Measurements from ENCODE around the gene KLHL6. TPM values are rescaled to one million over a fixed set of nuclear protein-coding genes. Genes with fewer than 3 reads are reported as not detected.

The KLHL6 gene
- total and polyA plus RNA-seq, 4 donors = 0.42 to 3.8 (median 1.0) TPM

DNA sequence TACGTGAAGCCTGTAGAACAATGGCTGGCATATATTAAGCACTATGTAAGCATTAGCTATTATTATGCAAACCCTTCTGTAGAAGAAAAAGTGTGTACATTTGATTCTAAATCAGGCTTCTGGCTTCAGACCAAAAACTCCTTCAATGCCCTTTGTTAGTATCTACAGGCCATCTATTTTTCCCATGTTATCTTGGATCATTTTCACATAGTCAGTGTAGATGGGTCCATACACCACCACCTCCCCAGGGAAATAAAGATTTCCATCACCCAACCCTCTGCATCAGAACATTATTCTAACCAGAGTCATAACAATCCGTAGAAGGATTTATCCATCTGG is 8.0 kb upstream of the KLHL6 start:
- Histone ChIP-seq H3K27ac (ENCODE audit: low read depth in 1 of 2, low read length in 2 of 2) (no peak overlapping the region), H3K36me3 (ENCODE audit: control insufficient read depth in 4 of 4, insufficient read depth in 3 of 4, low read depth in 1 of 4, low read length in 3 of 4) (no peaks in the 10 kb centered on the region), H3K27me3 (ENCODE audit: control insufficient read depth in 4 of 4, insufficient read depth in 4 of 4, low read length in 3 of 4) (no peaks in the 10 kb centered on the region), H3K9me3 (ENCODE audit: control insufficient read depth in 4 of 4, low read length in 3 of 4) (no peaks in the 10 kb centered on the region), H3K9ac (ENCODE audit: low read depth in 1 of 2, low read length in 2 of 2) (no peak overlapping the region), H3K4me1 (ENCODE audit: control insufficient read depth in 4 of 4, insufficient read depth in 4 of 4, low read length in 3 of 4) (peaks cover 0 to 3% (median 0%) of the 10 kb centered on the region in 4 donors), H3K4me3 (ENCODE audit: low read depth in 1 of 3, low read length in 3 of 3) (no peak overlapping the region)
- TF ChIP-seq YY1 (IDR thresholded peaks at IDR 0.05) (no peak), RXRA (IDR thresholded peaks at IDR 0.05) (no peak)
- DNase-seq (ENCODE audit: low spot score) = no peak
- 97% methylated on average over 2 of the region's 2 CpGs for WGBS

GRCh38 chr3:183560607-183561006 is 5.1 kb upstream of the KLHL6 start:
- no peaks in the 10 kb centered on the region for H3K27me3 ChIP-seq (ENCODE audit: control insufficient read depth in 4 of 4, insufficient read depth in 4 of 4, low read length in 3 of 4)
- H3K9me3 ChIP-seq (ENCODE audit: control insufficient read depth in 4 of 4, low read length in 3 of 4) = no peaks in the 10 kb centered on the region
- TF ChIP-seq, protein P1, sequence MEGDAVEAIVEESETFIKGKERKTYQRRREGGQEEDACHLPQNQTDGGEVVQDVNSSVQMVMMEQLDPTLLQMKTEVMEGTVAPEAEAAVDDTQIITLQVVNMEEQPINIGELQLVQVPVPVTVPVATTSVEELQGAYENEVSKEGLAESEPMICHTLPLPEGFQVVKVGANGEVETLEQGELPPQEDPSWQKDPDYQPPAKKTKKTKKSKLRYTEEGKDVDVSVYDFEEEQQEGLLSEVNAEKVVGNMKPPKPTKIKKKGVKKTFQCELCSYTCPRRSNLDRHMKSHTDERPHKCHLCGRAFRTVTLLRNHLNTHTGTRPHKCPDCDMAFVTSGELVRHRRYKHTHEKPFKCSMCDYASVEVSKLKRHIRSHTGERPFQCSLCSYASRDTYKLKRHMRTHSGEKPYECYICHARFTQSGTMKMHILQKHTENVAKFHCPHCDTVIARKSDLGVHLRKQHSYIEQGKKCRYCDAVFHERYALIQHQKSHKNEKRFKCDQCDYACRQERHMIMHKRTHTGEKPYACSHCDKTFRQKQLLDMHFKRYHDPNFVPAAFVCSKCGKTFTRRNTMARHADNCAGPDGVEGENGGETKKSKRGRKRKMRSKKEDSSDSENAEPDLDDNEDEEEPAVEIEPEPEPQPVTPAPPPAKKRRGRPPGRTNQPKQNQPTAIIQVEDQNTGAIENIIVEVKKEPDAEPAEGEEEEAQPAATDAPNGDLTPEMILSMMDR (IDR thresholded peaks at IDR 0.05; ENCODE audit: low read depth, low read length, missing input control) = peak; percentile 52
- TF ChIP-seq, protein P2, sequence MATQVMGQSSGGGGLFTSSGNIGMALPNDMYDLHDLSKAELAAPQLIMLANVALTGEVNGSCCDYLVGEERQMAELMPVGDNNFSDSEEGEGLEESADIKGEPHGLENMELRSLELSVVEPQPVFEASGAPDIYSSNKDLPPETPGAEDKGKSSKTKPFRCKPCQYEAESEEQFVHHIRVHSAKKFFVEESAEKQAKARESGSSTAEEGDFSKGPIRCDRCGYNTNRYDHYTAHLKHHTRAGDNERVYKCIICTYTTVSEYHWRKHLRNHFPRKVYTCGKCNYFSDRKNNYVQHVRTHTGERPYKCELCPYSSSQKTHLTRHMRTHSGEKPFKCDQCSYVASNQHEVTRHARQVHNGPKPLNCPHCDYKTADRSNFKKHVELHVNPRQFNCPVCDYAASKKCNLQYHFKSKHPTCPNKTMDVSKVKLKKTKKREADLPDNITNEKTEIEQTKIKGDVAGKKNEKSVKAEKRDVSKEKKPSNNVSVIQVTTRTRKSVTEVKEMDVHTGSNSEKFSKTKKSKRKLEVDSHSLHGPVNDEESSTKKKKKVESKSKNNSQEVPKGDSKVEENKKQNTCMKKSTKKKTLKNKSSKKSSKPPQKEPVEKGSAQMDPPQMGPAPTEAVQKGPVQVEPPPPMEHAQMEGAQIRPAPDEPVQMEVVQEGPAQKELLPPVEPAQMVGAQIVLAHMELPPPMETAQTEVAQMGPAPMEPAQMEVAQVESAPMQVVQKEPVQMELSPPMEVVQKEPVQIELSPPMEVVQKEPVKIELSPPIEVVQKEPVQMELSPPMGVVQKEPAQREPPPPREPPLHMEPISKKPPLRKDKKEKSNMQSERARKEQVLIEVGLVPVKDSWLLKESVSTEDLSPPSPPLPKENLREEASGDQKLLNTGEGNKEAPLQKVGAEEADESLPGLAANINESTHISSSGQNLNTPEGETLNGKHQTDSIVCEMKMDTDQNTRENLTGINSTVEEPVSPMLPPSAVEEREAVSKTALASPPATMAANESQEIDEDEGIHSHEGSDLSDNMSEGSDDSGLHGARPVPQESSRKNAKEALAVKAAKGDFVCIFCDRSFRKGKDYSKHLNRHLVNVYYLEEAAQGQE (IDR thresholded peaks at IDR 0.05) = no peak
- no peak for TF ChIP-seq FOXA1 (IDR thresholded peaks at IDR 0.05)
- TF ChIP-seq EGR1 (IDR thresholded peaks at IDR 0.05; ENCODE audit: low read depth in 2 of 2) = no peak
- TF ChIP-seq RAD21 (IDR thresholded peaks at IDR 0.05) = peak; percentile 86 to 92
- TF ChIP-seq GABPA (IDR thresholded peaks at IDR 0.05 in 1 of 2, conservative IDR thresholded peaks at IDR 0.05 in 1 of 2) = no peak
- no peak for TF ChIP-seq SP1 (IDR thresholded peaks at IDR 0.05)
- no peak for TF ChIP-seq YY1 (IDR thresholded peaks at IDR 0.05)
- TF ChIP-seq, protein P3, sequence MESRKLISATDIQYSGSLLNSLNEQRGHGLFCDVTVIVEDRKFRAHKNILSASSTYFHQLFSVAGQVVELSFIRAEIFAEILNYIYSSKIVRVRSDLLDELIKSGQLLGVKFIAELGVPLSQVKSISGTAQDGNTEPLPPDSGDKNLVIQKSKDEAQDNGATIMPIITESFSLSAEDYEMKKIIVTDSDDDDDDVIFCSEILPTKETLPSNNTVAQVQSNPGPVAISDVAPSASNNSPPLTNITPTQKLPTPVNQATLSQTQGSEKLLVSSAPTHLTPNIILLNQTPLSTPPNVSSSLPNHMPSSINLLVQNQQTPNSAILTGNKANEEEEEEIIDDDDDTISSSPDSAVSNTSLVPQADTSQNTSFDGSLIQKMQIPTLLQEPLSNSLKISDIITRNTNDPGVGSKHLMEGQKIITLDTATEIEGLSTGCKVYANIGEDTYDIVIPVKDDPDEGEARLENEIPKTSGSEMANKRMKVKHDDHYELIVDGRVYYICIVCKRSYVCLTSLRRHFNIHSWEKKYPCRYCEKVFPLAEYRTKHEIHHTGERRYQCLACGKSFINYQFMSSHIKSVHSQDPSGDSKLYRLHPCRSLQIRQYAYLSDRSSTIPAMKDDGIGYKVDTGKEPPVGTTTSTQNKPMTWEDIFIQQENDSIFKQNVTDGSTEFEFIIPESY (IDR thresholded peaks at IDR 0.05) = no peak
- 86% methylated on average over 9 of the region's 9 CpGs for WGBS
- no peak for DNase-seq (ENCODE audit: low spot score)
- H3K4me1 ChIP-seq (ENCODE audit: control insufficient read depth in 4 of 4, insufficient read depth in 4 of 4, low read length in 3 of 4) = peaks cover 0 to 3% (median 0%) of the 10 kb centered on the region in 4 donors
- H3K27ac ChIP-seq (ENCODE audit: low read depth in 1 of 2, low read length in 2 of 2) = no peak overlapping the region
- no peak overlapping the region for H3K9ac ChIP-seq (ENCODE audit: low read depth in 1 of 2, low read length in 2 of 2)
- H3K36me3 ChIP-seq (ENCODE audit: control insufficient read depth in 4 of 4, insufficient read depth in 3 of 4, low read depth in 1 of 4, low read length in 3 of 4) = no peaks in the 10 kb centered on the region
- no peak overlapping the region for H3K4me3 ChIP-seq (ENCODE audit: low read depth in 1 of 3, low read length in 3 of 3)

DNA sequence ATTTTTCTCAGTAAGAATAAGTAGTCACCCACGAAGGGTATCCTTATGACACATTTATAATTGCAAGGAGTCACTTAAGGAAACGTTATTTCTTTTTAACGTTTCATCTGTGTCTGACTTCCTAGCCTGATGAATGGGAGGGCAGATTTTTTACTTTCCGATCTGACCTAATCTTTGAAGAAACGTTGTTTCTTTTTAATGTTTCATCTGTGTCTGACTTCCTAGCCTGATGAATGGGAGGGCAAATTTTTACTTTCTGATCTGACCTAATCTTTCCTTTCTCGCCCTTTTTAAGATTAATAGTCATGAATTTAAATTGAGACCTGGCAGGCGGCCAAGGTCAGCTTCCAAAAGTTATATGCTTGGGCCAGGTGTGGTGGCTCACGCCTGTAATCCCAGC is 3.0 kb upstream of the KLHL6 start:
- no peak overlapping the region for H3K4me3 ChIP-seq (ENCODE audit: low read depth in 1 of 3, low read length in 3 of 3)
- H3K27me3 ChIP-seq (ENCODE audit: control insufficient read depth in 4 of 4, insufficient read depth in 4 of 4, low read length in 3 of 4) = no peaks in the 10 kb centered on the region
- H3K9me3 ChIP-seq (ENCODE audit: control insufficient read depth in 4 of 4, low read length in 3 of 4) = no peaks in the 10 kb centered on the region
- WGBS = 72% methylated on average over 8 of the region's 8 CpGs
- DNase-seq (ENCODE audit: low spot score) = no peak
- peaks cover 0 to 4% (median 0%) of the 10 kb centered on the region in 4 donors for H3K4me1 ChIP-seq (ENCODE audit: control insufficient read depth in 4 of 4, insufficient read depth in 4 of 4, low read length in 3 of 4)
- no peak overlapping the region for H3K27ac ChIP-seq (ENCODE audit: low read depth in 1 of 2, low read length in 2 of 2)
- no peaks in the 10 kb centered on the region for H3K36me3 ChIP-seq (ENCODE audit: control insufficient read depth in 4 of 4, insufficient read depth in 3 of 4, low read depth in 1 of 4, low read length in 3 of 4)
- no peak overlapping the region for H3K9ac ChIP-seq (ENCODE audit: low read depth in 1 of 2, low read length in 2 of 2)
- TF ChIP-seq YY1 (IDR thresholded peaks at IDR 0.05) = no peak
- TF ChIP-seq TAF1 (conservative IDR thresholded peaks at IDR 0.05) = no peak
- TF ChIP-seq EGR1 (IDR thresholded peaks at IDR 0.05; ENCODE audit: low read depth in 2 of 2) = no peak
- TF ChIP-seq HNF4A (conservative IDR thresholded peaks at IDR 0.05) = no peak
- no peak for TF ChIP-seq FOXA2 (IDR thresholded peaks at IDR 0.05)
- TF ChIP-seq, protein P3 (IDR thresholded peaks at IDR 0.05) = no peak
- TF ChIP-seq JUND (IDR thresholded peaks at IDR 0.05) = no peak
- no peak for TF ChIP-seq NR2F2 (IDR thresholded peaks at IDR 0.05)
- TF ChIP-seq, protein P4, sequence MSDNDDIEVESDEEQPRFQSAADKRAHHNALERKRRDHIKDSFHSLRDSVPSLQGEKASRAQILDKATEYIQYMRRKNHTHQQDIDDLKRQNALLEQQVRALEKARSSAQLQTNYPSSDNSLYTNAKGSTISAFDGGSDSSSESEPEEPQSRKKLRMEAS (IDR thresholded peaks at IDR 0.05) = no peak
- no peak for TF ChIP-seq RAD21 (IDR thresholded peaks at IDR 0.05)
- no peak for TF ChIP-seq FOXA1 (IDR thresholded peaks at IDR 0.05)
- no peak for TF ChIP-seq HNF4G (IDR thresholded peaks at IDR 0.05)

Data from liver (tissue), 9 donors.